DMS153 treated with DMSO at 0.1 percent for 48 hours (cell line): ENCODE results near the gene SRPK2.
"Not testable (repeated sequence)": the region's sequence is repeated elsewhere in the genome, so short reads cannot be mapped to it uniquely, and the experiment has no call there.

Source experiments
- DNase-seq: peaks from one replicate; lab custom pipeline; 2025; ENCODE audit not compliant: unreplicated experiment; lab: John Stamatoyannopoulos, UW

Gene SRPK2

GRCh38 chr7:105345003-105345402, 43.7 kb downstream of the SRPK2 start:
- DNase-seq, result no peak

GRCh38 chr7:105339404-105340323, 49.1 kb downstream of the SRPK2 start:
- no peak for DNase-seq

- DNase-seq, result no peak
These were observed 51.2 kb downstream of the SRPK2 start for GRCh38 chr7:105337529-105337928.

- no peak for DNase-seq
These were observed 52.7 kb downstream of the SRPK2 start for GRCh38 chr7:105336009-105336408.

- DNase-seq, result not testable (repeated sequence)
These were observed 56.1 kb downstream of the SRPK2 start for GRCh38 chr7:105332661-105333060.

- DNase-seq, result no peak
These were observed 58.2 kb downstream of the SRPK2 start for GRCh38 chr7:105330526-105330925.

GRCh38 chr7:105327201-105327600, 61.5 kb downstream of the SRPK2 start:
- no peak for DNase-seq

GRCh38 chr7:105325216-105325904, 63.4 kb downstream of the SRPK2 start:
- no peak for DNase-seq

- DNase-seq, result not testable (repeated sequence)
These were observed 64.1 kb downstream of the SRPK2 start for GRCh38 chr7:105324606-105325005.

GRCh38 chr7:105323366-105323765, 65.4 kb downstream of the SRPK2 start:
- no peak for DNase-seq

GRCh38 chr7:105322655-105323277, 66.0 kb downstream of the SRPK2 start:
- no peak for DNase-seq

- no peak for DNase-seq
These were observed 66.8 kb downstream of the SRPK2 start for GRCh38 chr7:105321754-105322455.

- no peak for DNase-seq
These were observed 67.8 kb downstream of the SRPK2 start for GRCh38 chr7:105320896-105321295.

- DNase-seq, result no peak
These were observed 69.1 kb downstream of the SRPK2 start for GRCh38 chr7:105319578-105319977.

- no peak for DNase-seq
These were observed 72.0 kb downstream of the SRPK2 start for GRCh38 chr7:105316578-105317344.

- no peak for DNase-seq
These were observed 73.4 kb downstream of the SRPK2 start for GRCh38 chr7:105315357-105315756.

- no peak for DNase-seq
These were observed 79.2 kb downstream of the SRPK2 start for GRCh38 chr7:105309235-105310169.

GRCh38 chr7:105307163-105307672, 81.5 kb downstream of the SRPK2 start:
- no peak for DNase-seq

GRCh38 chr7:105306298-105306748, 82.4 kb downstream of the SRPK2 start:
- no peak for DNase-seq
